ENCODE data around the gene MECP2.

DNA sequence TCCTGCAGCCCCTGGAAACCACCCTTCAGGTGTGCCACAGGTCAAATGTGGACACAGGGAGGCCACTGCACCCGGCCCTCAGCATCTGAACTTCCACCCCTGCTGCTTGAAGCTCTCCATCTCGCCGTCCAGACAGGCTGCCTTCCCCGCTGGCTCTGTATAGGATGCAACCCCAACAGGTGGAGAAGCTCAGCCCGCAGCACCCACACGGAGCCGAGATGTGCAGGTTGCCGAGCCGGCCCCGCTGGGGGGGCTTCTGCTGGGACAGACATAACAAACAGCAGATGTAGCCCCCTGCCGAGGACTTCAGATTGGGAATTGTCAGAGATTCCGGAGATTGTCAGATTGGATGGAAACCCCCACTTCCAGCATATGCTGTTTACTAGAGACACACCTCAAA is 104.4 kb downstream of the MECP2 start:
- TF ChIP-seq CTCF (IDR thresholded peaks at IDR 0.05) (no peak), EZH2 (IDR thresholded peaks at IDR 0.05; ENCODE audit: borderline replicate concordance, insufficient read depth, low read depth, low read length, poor library complexity, severe bottlenecking) (no peak)

All from B cell (primary cell).